Type B pancreatic cell (in vitro differentiated cells): Measurements from ENCODE around the gene RAP2A. TPM values are rescaled to one million over a fixed set of nuclear protein-coding genes. Genes with fewer than 3 reads are reported as not detected.
A peak's percentile ranks its signal among the peaks of the same experiment; 100 is the strongest.

ENCODE experiments used
- DNase-seq: peaks from one replicate; pipeline ENCODE4 v3.0.0; 2021; ENCODE audit warnings: mixed read lengths; ENCODE audit not compliant: unreplicated experiment; ENCODE audit errors: extremely low spot score
- H3K27ac Mint-ChIP-seq: 2 replicates; pipeline ENCODE4 v1.8.0; 2021; ENCODE audit warnings: mild to moderate bottlenecking, mixed read lengths
- H3K27me3 Mint-ChIP-seq: 2 replicates; pipeline ENCODE4 v1.8.0; 2021; ENCODE audit warnings: mixed read lengths
- H3K36me3 Mint-ChIP-seq: 2 replicates; pipeline ENCODE4 v1.8.0; 2021; ENCODE audit warnings: mixed read lengths
- H3K4me1 Mint-ChIP-seq: one replicate; pipeline ENCODE4 v1.8.0; 2021; ENCODE audit warnings: mixed read lengths; ENCODE audit not compliant: unreplicated experiment
- H3K4me3 Mint-ChIP-seq: 2 replicates; pipeline ENCODE4 v1.8.0; 2021; ENCODE audit warnings: mild to moderate bottlenecking, mixed read lengths
- H3K9me3 Mint-ChIP-seq: 2 replicates; pipeline ENCODE4 v1.8.0; 2021; ENCODE audit warnings: mixed read lengths
- long read RNA-seq: library from polyadenylated mRNA; unstranded; transcript quantifications from one replicate; pipeline ENCODE4 v2.0.0, GENCODE V29; 2020
- total RNA-seq: library from RNA; stranded (reverse); gene quantifications from 2 replicates; pipeline ENCODE4 v1.2.1, GENCODE V29; 2021; ENCODE audit warnings: low replicate concordance
- TF ChIP-seq, protein P1 (sequence below): fragments of 200-600 bp; sonication (generic); conservative IDR thresholded peaks from 2 replicates; pipeline ENCODE4 v1.5.0; 2021; ENCODE audit warnings: antibody characterized with exemption, mild to moderate bottlenecking

Gene RAP2A
- 29.7 and 37.5 TPM in 2 replicates for total RNA-seq
- long read RNA-seq, partial matches to known transcripts: 0 of 9 reads
- long read RNA-seq, other reads (novel, unspliced or antisense): 9 of 9 reads

DNA sequence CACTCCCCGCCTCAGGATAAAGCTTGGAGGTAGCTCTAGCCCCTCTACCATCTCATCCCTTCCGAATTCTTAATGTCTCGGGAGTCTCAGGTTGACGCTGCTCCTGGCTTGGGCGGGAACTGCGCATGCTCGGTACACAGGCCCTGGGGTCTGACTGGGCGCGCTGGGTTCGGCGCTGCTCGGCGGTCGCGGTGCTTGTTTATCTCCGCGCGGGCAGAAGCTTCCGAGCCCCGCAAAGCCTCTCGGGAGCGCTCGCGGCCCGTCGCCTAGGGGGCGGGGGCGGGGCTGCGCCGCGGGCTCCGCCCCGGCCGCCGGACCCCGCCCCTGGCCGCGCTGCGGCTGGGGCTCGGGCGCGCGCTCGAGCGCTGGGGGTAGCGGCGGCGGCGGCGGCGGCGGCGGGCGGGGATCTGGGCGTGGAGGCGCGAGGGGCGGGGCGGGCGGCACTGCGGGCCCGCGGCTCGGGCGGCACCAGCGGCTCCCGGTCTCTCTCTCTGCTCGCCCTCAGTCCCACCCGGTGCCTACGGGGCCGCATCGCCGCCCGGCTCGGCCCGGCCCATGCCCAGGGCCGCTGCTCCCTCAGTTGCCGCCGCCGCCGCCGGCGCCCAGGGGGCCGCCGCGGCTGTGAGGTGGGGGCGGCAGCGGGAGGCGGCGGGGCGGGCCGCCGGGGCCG lies at the start of gene RAP2A:
RAP2A (plus strand) TSS at position 443 of the 670 bp plus-strand sequence. CDS start 302 bp downstream, outside the sequence.
- H3K27me3 Mint-ChIP-seq: no peaks in the 10 kb centered on the region
- peak within 1 kb of the TSS; percentile 99 for H3K4me3 Mint-ChIP-seq
- TF ChIP-seq, protein P1, sequence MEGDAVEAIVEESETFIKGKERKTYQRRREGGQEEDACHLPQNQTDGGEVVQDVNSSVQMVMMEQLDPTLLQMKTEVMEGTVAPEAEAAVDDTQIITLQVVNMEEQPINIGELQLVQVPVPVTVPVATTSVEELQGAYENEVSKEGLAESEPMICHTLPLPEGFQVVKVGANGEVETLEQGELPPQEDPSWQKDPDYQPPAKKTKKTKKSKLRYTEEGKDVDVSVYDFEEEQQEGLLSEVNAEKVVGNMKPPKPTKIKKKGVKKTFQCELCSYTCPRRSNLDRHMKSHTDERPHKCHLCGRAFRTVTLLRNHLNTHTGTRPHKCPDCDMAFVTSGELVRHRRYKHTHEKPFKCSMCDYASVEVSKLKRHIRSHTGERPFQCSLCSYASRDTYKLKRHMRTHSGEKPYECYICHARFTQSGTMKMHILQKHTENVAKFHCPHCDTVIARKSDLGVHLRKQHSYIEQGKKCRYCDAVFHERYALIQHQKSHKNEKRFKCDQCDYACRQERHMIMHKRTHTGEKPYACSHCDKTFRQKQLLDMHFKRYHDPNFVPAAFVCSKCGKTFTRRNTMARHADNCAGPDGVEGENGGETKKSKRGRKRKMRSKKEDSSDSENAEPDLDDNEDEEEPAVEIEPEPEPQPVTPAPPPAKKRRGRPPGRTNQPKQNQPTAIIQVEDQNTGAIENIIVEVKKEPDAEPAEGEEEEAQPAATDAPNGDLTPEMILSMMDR: no peak
- H3K9me3 Mint-ChIP-seq: no peaks in the 10 kb centered on the region
- H3K4me1 Mint-ChIP-seq: peaks cover 23% of the 10 kb centered on the region
- H3K36me3 Mint-ChIP-seq: peaks cover 5% of the 10 kb centered on the region
- peak within 1 kb of the TSS; percentile 99 for H3K27ac Mint-ChIP-seq
- peak; percentile 94 for DNase-seq

DNA sequence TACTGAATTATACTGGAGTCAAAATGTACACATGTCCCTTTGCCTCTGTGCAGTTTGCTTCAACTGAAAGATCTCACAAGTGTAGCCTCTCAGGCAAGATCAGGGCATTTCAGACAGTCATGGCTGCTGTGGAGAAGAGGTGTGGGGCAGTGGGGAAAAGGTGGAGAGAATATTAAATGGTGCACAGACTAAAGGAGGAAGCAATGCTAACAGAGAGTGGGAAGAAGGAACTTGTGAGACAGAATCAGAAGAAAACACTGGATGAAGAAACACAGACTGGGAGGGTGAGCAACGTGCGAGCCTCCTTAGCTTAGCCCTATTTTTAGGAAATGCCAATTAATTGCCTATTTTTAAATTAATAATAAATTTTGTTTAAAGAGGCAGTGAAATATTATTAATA lies 49.6 kb upstream of the RAP2A start:
- Mint-ChIP-seq H3K27me3 (no peaks in the 10 kb centered on the region), H3K9me3 (no peaks in the 10 kb centered on the region), H3K27ac (no peak overlapping the region), H3K36me3 (peaks cover 45% of the 10 kb centered on the region), H3K4me1 (peaks cover 3% of the 10 kb centered on the region), H3K4me3 (no peak overlapping the region)
- TF ChIP-seq, protein P1: no peak
- DNase-seq: no peak

DNA sequence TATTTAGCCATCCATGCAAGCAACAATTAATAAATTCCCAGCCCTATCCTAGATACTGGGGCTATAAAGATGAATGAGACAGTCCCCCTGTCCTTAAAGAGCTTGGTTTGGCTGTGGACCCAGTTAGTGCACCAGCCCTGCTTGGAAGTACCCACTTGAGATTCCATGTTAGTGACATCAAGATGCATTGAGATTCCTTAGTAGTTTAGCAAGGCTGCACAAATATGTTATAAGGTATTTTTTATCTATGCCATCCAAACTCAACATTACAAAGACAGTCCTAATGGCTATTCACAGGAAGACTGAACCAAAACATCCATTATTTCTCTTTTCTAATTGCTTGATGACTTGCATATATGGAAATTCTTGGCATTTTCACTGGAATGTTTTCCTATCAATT lies 48.8 kb upstream of the RAP2A start:
- Mint-ChIP-seq H3K36me3 (peaks cover 43% of the 10 kb centered on the region), H3K9me3 (no peaks in the 10 kb centered on the region), H3K27me3 (no peaks in the 10 kb centered on the region), H3K4me3 (no peak overlapping the region), H3K27ac (no peak overlapping the region), H3K4me1 (peaks cover 3% of the 10 kb centered on the region)
- TF ChIP-seq, protein P1: no peak
- no peak for DNase-seq

DNA sequence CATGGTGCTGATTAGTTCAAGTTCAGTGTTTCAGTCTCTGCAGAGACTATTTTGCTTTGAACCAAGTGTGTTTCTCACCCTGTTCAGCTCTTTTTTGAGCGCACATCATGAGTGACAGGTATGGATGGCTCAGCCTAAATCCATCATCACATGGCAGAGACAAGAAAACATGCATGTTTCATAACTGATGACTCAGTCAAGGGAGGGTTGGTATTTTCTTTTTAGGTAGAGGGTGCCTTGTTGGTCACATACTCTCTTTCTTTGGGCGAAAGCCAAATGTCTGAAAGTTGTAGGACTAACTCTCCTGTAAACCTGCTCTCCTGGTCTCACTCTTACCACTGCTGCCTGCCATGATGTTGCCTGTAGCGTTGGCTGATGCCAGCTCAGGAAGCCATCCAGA lies 48.1 kb upstream of the RAP2A start:
- no peak for DNase-seq
- H3K36me3 Mint-ChIP-seq: peaks cover 40% of the 10 kb centered on the region
- H3K4me1 Mint-ChIP-seq: peaks cover 3% of the 10 kb centered on the region
- TF ChIP-seq, protein P1: no peak
- H3K27ac Mint-ChIP-seq: peak overlapping the region; percentile 80
- no peaks in the 10 kb centered on the region for H3K27me3 Mint-ChIP-seq
- H3K4me3 Mint-ChIP-seq: no peak overlapping the region
- no peaks in the 10 kb centered on the region for H3K9me3 Mint-ChIP-seq

DNA sequence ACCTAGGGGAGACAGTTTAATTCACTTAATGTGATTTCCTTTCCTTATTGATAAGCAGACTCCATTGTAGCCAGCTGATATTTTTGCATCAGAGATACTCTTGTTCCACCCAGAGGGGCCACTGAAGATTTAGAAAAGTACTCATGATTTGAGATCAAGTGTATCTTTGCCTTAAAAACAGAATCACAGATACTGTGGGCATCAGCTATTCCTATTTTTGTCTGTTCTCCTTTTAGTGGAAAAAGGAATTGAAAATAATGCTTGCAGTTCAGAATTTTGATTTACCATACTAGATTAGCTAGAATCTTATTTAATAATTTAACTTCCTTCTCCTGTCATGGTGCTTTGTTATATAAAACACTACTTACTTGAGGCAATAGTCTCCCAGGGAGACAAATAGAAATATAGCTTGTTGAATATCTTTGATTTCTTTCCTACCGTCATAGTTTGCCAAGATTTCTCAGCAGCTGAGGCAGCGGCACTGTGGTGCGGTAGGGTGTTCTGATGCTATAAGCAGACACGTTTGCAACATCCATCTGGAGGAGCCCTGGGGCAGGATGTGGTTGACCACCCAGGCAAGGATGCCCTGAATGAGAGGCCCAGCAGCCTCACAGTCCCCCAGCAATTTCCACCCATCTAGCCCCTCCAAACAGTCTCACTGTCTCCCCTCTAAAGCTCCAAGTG lies 47.0 kb upstream of the RAP2A start:
- TF ChIP-seq, protein P1: no peak
- no peak overlapping the region for H3K27ac Mint-ChIP-seq
- peaks cover 42% of the 10 kb centered on the region for H3K36me3 Mint-ChIP-seq
- DNase-seq: no peak
- no peak overlapping the region for H3K4me3 Mint-ChIP-seq
- no peaks in the 10 kb centered on the region for H3K9me3 Mint-ChIP-seq
- H3K27me3 Mint-ChIP-seq: no peaks in the 10 kb centered on the region
- peaks cover 11% of the 10 kb centered on the region for H3K4me1 Mint-ChIP-seq
